ENCODE measurements around the gene ZNG1C.
"Not testable (repeated sequence)": the region's sequence is repeated elsewhere in the genome, so short reads cannot be mapped to it uniquely, and the experiment has no call there.

Gene ZNG1C

GRCh38 chr9:68343242-68343641, 101.5 kb downstream of the ZNG1C start:
- DNase-seq, result not testable (repeated sequence)

- not testable (repeated sequence) for DNase-seq
Measured at GRCh38 chr9:68343992-68344391, 102.2 kb downstream of the ZNG1C start.
